Thyroid gland (tissue), 4 donors: ENCODE data around the gene LGALS9C.
"Not testable (repeated sequence)": the region's sequence is repeated elsewhere in the genome, so short reads cannot be mapped to it uniquely, and the experiment has no call there.

ENCODE experiments used
- POLR2A ChIP-seq, 2 donors: fragments of 450-650 bp; IDR thresholded peaks; one replicate each; pipeline ENCODE4 v1.6.1; 2017; ENCODE audit warnings: antibody characterized with exemption in 2 of 2, mild to moderate bottlenecking in 2 of 2, moderate library complexity in 1 of 2
- TF ChIP-seq, protein P1 (sequence below), 6 experiments: fragments of 200-600 bp in 3 of 6; fragments of 450-650 bp in 3 of 6; sonication (generic) in 3 of 6; IDR thresholded peaks; one replicate each; pipeline ENCODE4 v1.5.1; 2016 to 2019; ENCODE audit warnings: antibody characterized with exemption in 6 of 6, mild to moderate bottlenecking in 2 of 6, inconsistent platforms in 1 of 6, moderate library complexity in 1 of 6

DNA sequence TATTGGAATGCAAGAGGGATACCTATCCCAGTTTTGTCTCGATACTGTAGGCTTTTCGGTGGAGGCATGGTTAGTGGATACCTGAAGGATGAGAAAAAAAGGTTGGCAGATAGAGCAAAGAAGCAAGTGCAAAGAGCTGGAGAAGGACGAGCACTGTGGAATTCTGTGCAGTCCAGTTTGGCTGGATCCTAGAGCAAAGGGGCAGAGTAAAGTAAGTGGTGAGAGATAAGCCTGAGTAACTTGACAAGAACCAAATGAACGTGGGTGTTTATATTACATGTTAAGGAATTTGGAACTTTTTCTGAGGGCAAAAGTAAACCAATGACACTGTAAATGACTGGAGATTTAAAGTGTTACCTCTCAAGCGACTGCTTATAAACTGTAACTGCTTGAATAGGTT, 66.3 kb downstream of the LGALS9C start:
- TF ChIP-seq, protein P1, sequence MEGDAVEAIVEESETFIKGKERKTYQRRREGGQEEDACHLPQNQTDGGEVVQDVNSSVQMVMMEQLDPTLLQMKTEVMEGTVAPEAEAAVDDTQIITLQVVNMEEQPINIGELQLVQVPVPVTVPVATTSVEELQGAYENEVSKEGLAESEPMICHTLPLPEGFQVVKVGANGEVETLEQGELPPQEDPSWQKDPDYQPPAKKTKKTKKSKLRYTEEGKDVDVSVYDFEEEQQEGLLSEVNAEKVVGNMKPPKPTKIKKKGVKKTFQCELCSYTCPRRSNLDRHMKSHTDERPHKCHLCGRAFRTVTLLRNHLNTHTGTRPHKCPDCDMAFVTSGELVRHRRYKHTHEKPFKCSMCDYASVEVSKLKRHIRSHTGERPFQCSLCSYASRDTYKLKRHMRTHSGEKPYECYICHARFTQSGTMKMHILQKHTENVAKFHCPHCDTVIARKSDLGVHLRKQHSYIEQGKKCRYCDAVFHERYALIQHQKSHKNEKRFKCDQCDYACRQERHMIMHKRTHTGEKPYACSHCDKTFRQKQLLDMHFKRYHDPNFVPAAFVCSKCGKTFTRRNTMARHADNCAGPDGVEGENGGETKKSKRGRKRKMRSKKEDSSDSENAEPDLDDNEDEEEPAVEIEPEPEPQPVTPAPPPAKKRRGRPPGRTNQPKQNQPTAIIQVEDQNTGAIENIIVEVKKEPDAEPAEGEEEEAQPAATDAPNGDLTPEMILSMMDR (IDR thresholded peaks at IDR 0.05): not testable (repeated sequence)
- TF ChIP-seq POLR2A (IDR thresholded peaks at IDR 0.05): not testable (repeated sequence)
